ENCODE data around the gene NCAM1.

The NCAM1 gene

GRCh38 chr11:113255741-113256140 lies 294.5 kb downstream of the NCAM1 start:
- H3K9ac ChIP-seq (ENCODE audit: low read length): no peak overlapping the region
- no peaks in the 10 kb centered on the region for H3K9me2 ChIP-seq (replicated peaks; ENCODE audit: insufficient read depth, low read length)
- no peak overlapping the region for H3K4me2 ChIP-seq (ENCODE audit: low read depth, low read length)
- no peaks in the 10 kb centered on the region for H3K79me2 ChIP-seq (ENCODE audit: low read length)
- no peaks in the 10 kb centered on the region for H3K4me1 ChIP-seq (ENCODE audit: low read length)
- H4K20me1 ChIP-seq (ENCODE audit: insufficient read depth, low read length): no peaks in the 10 kb centered on the region
- H3K27me3 ChIP-seq (replicated peaks; ENCODE audit: insufficient read depth, low read length): no peaks in the 10 kb centered on the region
- no peak overlapping the region for H3K27ac ChIP-seq (ENCODE audit: low read length)
- H2AFZ ChIP-seq (ENCODE audit: low read length): no peak overlapping the region
- no peak overlapping the region for H3K4me3 ChIP-seq (ENCODE audit: low read length)
- TF ChIP-seq CTCF (IDR thresholded peaks at IDR 0.05; ENCODE audit: low read length) (no peak), EZH2phosphoT487 (IDR thresholded peaks at IDR 0.05; ENCODE audit: low read length) (no peak), EZH2 (optimal IDR thresholded peaks at IDR 0.05; ENCODE audit: low read depth, low read length) (no peak)
- no peaks in the 10 kb centered on the region for H3K36me3 ChIP-seq (replicated peaks; ENCODE audit: insufficient read depth, low read length)
- DNase-seq: no peak
- no peaks in the 10 kb centered on the region for H3F3A ChIP-seq (ENCODE audit: insufficient read depth, low read length)
- H3K9me3 ChIP-seq (replicated peaks; ENCODE audit: insufficient read depth, low read length): no peaks in the 10 kb centered on the region

GRCh38 chr11:113256431-113257202 lies 295.4 kb downstream of the NCAM1 start:
- no peak for DNase-seq
- Histone ChIP-seq H3K9me2 (replicated peaks; ENCODE audit: insufficient read depth, low read length) (no peaks in the 10 kb centered on the region), H3F3A (ENCODE audit: insufficient read depth, low read length) (no peaks in the 10 kb centered on the region), H3K4me1 (ENCODE audit: low read length) (no peaks in the 10 kb centered on the region), H4K20me1 (ENCODE audit: insufficient read depth, low read length) (no peaks in the 10 kb centered on the region), H3K4me3 (ENCODE audit: low read length) (no peak overlapping the region), H3K9me3 (replicated peaks; ENCODE audit: insufficient read depth, low read length) (no peaks in the 10 kb centered on the region), H3K9ac (ENCODE audit: low read length) (no peak overlapping the region), H3K27me3 (replicated peaks; ENCODE audit: insufficient read depth, low read length) (no peaks in the 10 kb centered on the region), H3K79me2 (ENCODE audit: low read length) (no peaks in the 10 kb centered on the region), H3K27ac (ENCODE audit: low read length) (no peak overlapping the region), H2AFZ (ENCODE audit: low read length) (no peak overlapping the region), H3K36me3 (replicated peaks; ENCODE audit: insufficient read depth, low read length) (no peaks in the 10 kb centered on the region), H3K4me2 (ENCODE audit: low read depth, low read length) (no peak overlapping the region)
- TF ChIP-seq CTCF (IDR thresholded peaks at IDR 0.05; ENCODE audit: low read length) (no peak), EZH2phosphoT487 (IDR thresholded peaks at IDR 0.05; ENCODE audit: low read length) (no peak), EZH2 (optimal IDR thresholded peaks at IDR 0.05; ENCODE audit: low read depth, low read length) (no peak)

GRCh38 chr11:113260096-113260425 lies 298.8 kb downstream of the NCAM1 start:
- no peak overlapping the region for H3K9ac ChIP-seq (ENCODE audit: low read length)
- no peaks in the 10 kb centered on the region for H3K4me1 ChIP-seq (ENCODE audit: low read length)
- no peaks in the 10 kb centered on the region for H3K36me3 ChIP-seq (replicated peaks; ENCODE audit: insufficient read depth, low read length)
- no peaks in the 10 kb centered on the region for H3K27me3 ChIP-seq (replicated peaks; ENCODE audit: insufficient read depth, low read length)
- H3K27ac ChIP-seq (ENCODE audit: low read length): no peak overlapping the region
- no peak overlapping the region for H2AFZ ChIP-seq (ENCODE audit: low read length)
- H3K4me2 ChIP-seq (ENCODE audit: low read depth, low read length): no peak overlapping the region
- H4K20me1 ChIP-seq (ENCODE audit: insufficient read depth, low read length): no peaks in the 10 kb centered on the region
- no peak overlapping the region for H3K4me3 ChIP-seq (ENCODE audit: low read length)
- no peaks in the 10 kb centered on the region for H3K9me3 ChIP-seq (replicated peaks; ENCODE audit: insufficient read depth, low read length)
- DNase-seq: no peak
- TF ChIP-seq EZH2phosphoT487 (IDR thresholded peaks at IDR 0.05; ENCODE audit: low read length) (no peak), CTCF (IDR thresholded peaks at IDR 0.05; ENCODE audit: low read length) (no peak), EZH2 (optimal IDR thresholded peaks at IDR 0.05; ENCODE audit: low read depth, low read length) (no peak)
- H3K9me2 ChIP-seq (replicated peaks; ENCODE audit: insufficient read depth, low read length): no peaks in the 10 kb centered on the region
- no peaks in the 10 kb centered on the region for H3K79me2 ChIP-seq (ENCODE audit: low read length)
- H3F3A ChIP-seq (ENCODE audit: insufficient read depth, low read length): no peaks in the 10 kb centered on the region
